ENCODE data around the gene POLR1E. TPM values are rescaled to one million over a fixed set of nuclear protein-coding genes. Genes with fewer than 3 reads are reported as not detected.

Gene POLR1E, protein sequence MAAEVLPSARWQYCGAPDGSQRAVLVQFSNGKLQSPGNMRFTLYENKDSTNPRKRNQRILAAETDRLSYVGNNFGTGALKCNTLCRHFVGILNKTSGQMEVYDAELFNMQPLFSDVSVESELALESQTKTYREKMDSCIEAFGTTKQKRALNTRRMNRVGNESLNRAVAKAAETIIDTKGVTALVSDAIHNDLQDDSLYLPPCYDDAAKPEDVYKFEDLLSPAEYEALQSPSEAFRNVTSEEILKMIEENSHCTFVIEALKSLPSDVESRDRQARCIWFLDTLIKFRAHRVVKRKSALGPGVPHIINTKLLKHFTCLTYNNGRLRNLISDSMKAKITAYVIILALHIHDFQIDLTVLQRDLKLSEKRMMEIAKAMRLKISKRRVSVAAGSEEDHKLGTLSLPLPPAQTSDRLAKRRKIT
- polyA plus RNA-seq (ENCODE audit: insufficient read length in 3 of 3): 10 to 100 TPM; 23.2 to 26.6 (median 23.8) TPM
- long read RNA-seq, donor 1, transcript POLR1E-202 (12 exons, 1,868 nt): major isoform, 10 of 12 reads
- long read RNA-seq, donor 1, partial matches to known transcripts: 0 of 12 reads
- long read RNA-seq, donor 1, other reads (novel, unspliced or antisense): 0 of 12 reads
- long read RNA-seq, donor 2, transcript POLR1E-202 (12 exons, 1,868 nt): major isoform, 7 of 9 reads
- long read RNA-seq, donor 2, partial matches to known transcripts: 0 of 9 reads
- long read RNA-seq, donor 2, other reads (novel, unspliced or antisense): 0 of 9 reads
- long read RNA-seq, donor 3, partial matches to known transcripts: 0 of 2 reads
- long read RNA-seq, donor 3, other reads (novel, unspliced or antisense): 0 of 2 reads
- long read RNA-seq, donor 4, transcript POLR1E-202 (12 exons, 1,868 nt): major isoform, 5 of 6 reads
- long read RNA-seq, donor 4, partial matches to known transcripts: 0 of 6 reads
- long read RNA-seq, donor 4, other reads (novel, unspliced or antisense): 0 of 6 reads
- long read RNA-seq, donor 5, partial matches to known transcripts: 0 of 1 reads
- long read RNA-seq, donor 5, other reads (novel, unspliced or antisense): 0 of 1 reads
- long read RNA-seq, donor 6, partial matches to known transcripts: 0 of 4 reads
- long read RNA-seq, donor 6, other reads (novel, unspliced or antisense): 0 of 4 reads
- long read RNA-seq, donor 7, transcript POLR1E-202 (12 exons, 1,868 nt): major isoform, 9 of 9 reads
- long read RNA-seq, donor 7, partial matches to known transcripts: 0 of 9 reads
- long read RNA-seq, donor 7, other reads (novel, unspliced or antisense): 0 of 9 reads
- long read RNA-seq, donor 8, partial matches to known transcripts: 0 of 3 reads
- long read RNA-seq, donor 8, other reads (novel, unspliced or antisense): 0 of 3 reads
- long read RNA-seq, donor 9, transcript POLR1E-202 (12 exons, 1,868 nt): major isoform, 5 of 6 reads
- long read RNA-seq, donor 9, partial matches to known transcripts: 0 of 6 reads
- long read RNA-seq, donor 9, other reads (novel, unspliced or antisense): 0 of 6 reads
- long read RNA-seq, donor 10, transcript POLR1E-202 (12 exons, 1,868 nt): major isoform, 11 of 15 reads
- long read RNA-seq, donor 10, partial matches to known transcripts: 0 of 15 reads
- long read RNA-seq, donor 10, other reads (novel, unspliced or antisense): 0 of 15 reads
- long read RNA-seq, donor 11, partial matches to known transcripts: 0 of 1 reads
- long read RNA-seq, donor 11, other reads (novel, unspliced or antisense): 0 of 1 reads
- long read RNA-seq, donor 12, transcript POLR1E-202 (12 exons, 1,868 nt): major isoform, 5 of 5 reads
- long read RNA-seq, donor 12, partial matches to known transcripts: 0 of 5 reads
- long read RNA-seq, donor 12, other reads (novel, unspliced or antisense): 0 of 5 reads
- long read RNA-seq, donor 13, partial matches to known transcripts: 0 of 4 reads
- long read RNA-seq, donor 13, other reads (novel, unspliced or antisense): 0 of 4 reads
- long read RNA-seq, donor 14: 0 reads
- long read RNA-seq, donor 15, transcript POLR1E-202 (12 exons, 1,868 nt): major isoform, 11 of 11 reads
- long read RNA-seq, donor 15, partial matches to known transcripts: 0 of 11 reads
- long read RNA-seq, donor 15, other reads (novel, unspliced or antisense): 0 of 11 reads
- long read RNA-seq, donor 16, transcript POLR1E-202 (12 exons, 1,868 nt): major isoform, 5 of 5 reads
- long read RNA-seq, donor 16, partial matches to known transcripts: 0 of 5 reads
- long read RNA-seq, donor 16, other reads (novel, unspliced or antisense): 0 of 5 reads

- DNase-seq: peak; percentile 91
Measured at GRCh38 chr9:37485389-37486255, at the start of gene POLR1E. POLR1E (plus strand) TSS chr9:37485948; CDS start chr9:37486048, 100 bp downstream.

- DNase-seq: no peak
Measured at GRCh38 chr9:37436540-37436939, 49.2 kb upstream of the POLR1E start.

DNA sequence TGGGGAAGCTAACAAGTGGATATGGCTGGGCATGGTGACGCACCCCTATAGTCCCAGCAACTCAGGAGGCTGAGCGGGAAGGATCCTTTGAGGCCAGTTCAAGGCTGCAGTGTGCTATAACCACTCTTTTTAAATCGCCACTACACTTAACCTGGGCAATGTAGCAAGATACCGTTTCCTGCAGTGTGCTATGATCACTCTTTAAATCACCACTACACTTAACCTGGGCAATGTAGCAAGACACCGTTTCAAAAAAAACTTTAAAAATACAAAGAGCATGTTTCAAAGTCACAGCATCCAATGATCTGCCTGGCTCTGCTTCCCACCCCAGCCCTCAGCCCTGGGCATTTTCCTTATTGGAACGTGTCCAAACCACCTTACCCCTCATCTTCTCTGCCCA is 48.7 kb upstream of the POLR1E start:
- DNase-seq: no peak

DNA sequence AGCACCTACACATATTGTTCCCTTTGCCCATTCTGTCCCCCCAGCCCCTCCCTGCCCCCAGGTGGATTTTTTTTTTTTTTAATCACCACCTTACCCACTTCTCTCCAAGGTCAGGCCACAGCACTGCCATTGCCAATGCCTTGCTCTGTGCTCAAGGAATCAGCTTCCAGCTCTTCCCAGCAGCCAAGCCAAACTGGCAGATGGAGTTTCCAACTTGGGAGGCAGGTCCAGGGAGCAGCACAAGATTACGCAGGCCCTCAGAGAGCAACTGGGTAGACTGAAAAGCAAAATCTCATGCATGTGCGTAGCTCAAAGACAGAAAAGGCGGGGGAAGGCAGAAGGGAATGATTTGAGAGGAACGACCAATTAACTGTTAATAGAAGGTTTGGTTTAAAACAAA is 48.1 kb upstream of the POLR1E start:
- DNase-seq: no peak

- DNase-seq: no peak
Measured at GRCh38 chr9:37438359-37438758, 47.4 kb upstream of the POLR1E start.

DNA sequence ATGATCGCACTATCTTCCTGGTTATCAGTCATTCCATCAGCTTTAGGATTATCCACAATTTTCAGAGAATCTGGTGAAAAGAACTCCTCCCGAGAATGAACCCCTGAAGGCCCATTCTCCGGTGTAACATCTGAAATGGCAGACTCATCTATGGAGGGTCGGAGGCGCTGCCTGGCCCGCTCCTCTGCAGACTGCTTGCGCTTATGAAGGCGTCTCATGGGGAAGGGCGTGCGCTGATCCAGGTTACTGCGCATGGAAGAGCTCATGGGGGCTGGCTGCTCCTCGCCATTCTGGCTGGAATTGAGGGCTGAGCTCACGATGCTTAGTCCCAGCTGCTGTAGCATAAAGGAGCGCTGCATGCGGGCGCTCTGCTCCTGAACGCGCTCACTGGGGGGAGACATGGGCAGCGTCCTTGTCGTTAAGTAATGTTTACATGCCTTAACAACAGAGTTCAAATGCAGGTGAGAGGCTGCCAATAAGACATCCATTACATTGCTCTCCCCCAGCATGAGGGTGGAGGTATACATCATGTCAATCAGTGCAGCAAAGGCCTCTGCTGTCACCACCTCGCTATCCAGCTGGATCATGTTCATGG is 43.9 kb upstream of the POLR1E start:
- DNase-seq: no peak

DNA sequence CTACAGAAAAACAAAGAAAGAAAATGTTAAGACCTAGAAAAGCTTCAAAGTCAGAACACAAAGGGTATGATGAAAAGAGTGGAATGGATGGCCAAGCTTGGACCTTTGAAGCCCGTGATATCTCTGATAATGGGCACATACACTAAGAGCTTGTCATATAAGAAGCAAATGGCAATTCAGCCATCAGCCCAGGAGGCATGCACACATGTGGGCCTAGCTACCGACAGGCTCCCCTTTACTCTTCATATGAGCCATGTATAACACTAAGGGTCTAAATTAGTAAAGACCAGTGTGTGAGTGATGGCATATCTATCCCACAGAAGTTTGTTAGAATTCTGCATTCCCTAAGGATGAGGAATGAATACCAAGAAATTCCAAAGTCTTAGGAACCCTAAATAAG is 43.2 kb upstream of the POLR1E start:
- DNase-seq: no peak

DNA sequence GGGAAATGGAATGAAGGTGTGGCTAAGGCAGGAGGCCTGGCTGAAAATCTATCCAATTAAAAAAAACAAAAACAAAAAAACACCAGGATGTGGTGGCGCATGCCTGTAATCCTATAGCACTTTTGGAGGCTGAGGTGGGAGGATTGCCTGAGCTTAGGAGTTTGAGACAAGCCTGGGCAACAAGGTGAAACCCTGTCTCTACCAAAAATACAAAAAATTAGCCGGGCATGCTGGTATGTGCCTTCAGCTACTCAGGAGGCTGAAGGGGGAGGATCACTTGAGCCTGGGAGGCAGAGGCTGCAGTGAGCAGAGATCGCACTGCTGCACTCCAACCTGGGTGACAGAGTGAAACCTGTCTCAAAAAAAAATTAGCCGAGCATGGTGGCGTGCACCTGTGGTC is 42.2 kb upstream of the POLR1E start:
- no peak for DNase-seq

GRCh38 chr9:37444890-37445289 is 40.9 kb upstream of the POLR1E start:
- DNase-seq: no peak

DNA sequence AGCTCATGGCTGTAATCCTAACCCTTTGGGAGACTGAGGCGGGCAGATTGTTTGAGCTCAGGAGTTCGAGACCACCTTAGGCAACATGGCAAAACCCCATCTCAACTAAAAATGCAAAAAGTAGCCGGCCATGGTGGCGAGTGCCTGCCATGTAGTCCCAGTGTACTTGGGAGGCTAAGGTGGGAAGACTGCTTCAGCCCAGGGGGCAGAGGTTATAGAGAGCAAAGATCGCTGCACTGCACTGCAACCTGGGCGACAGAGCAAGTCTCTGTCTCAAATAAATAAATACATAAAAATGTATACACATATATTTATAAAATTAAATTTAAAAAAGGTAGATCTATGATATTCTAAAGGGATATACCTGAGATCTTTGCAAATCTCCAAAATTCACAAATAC is 39.9 kb upstream of the POLR1E start:
- DNase-seq: no peak

DNA sequence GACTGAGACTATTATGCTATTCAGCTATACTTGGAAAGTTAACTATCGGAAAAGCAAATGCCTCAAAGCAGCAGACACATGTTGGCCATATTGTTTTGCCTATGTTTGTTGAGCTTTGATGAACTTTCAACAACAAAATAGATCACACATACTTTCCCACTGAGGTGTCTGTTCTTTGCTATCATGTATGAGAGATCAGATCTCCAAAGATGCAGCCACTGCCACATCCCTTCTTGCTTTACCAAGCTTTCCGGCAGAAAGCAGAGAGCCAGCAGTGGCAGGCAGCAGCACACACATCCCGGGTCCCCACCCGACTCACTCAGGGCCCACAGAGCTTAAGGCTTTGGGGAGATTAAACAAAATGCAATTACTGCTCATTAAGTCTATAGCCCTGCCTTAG is 39.3 kb upstream of the POLR1E start:
- DNase-seq: no peak

- DNase-seq: no peak
Measured at GRCh38 chr9:37447111-37447510, 38.6 kb upstream of the POLR1E start.

DNA sequence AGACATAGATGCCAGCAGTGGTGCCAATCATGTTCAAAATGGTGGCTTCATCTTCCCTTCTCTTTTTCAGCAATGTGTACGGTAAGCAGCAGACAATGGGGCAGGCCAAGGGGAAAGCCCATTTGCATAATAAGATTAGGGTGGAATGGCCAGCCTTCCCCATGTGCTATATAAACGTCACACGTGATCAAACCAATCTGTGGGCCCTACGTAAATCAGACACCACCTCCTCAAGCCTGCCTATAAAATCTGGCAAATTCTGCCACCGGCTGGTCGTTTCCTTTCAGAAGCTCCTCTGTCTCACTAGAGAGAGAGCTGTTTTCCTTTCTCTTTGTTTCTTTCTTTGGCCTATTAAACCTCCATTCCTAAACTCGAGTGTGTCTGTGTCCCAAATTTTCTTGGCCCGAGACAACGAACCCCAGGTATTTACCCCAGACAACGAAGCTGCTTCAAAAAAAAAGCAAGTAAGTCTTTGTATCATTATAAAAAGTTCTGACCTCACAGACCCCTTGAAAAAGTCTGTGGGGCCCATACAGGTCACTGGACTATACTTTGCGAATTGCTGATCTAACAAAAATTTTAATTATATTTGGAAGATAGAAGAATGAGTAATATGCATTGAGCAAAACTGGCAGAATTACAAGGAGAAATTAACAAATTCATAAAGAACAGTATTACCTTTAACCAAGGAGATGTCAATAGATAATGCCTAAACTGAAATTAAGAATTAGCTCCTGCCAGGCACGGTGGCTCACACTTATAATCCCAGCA is 35.7 kb upstream of the POLR1E start:
- DNase-seq: no peak

DNA sequence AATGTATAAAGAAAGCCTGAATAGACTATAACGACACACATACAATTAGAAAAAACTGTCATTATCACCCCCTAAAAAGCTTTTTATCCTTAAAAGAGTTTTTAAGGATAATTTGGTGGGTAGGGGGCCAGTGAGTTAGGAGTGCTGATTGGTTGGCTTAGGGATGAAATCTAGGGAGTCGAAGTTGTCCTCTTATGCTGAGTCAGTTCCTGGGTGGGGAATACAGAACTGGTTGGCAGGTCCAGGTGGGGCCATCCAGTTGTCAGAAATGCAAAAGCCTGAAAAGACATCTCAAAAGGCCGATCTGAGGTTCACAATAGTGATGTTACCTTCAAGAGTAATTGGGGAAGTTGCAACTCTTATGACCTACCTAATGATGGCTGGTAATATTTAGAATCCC is 34.1 kb upstream of the POLR1E start:
- DNase-seq: no peak

- no peak for DNase-seq
Measured at GRCh38 chr9:37452611-37453010, 33.1 kb upstream of the POLR1E start.

DNA sequence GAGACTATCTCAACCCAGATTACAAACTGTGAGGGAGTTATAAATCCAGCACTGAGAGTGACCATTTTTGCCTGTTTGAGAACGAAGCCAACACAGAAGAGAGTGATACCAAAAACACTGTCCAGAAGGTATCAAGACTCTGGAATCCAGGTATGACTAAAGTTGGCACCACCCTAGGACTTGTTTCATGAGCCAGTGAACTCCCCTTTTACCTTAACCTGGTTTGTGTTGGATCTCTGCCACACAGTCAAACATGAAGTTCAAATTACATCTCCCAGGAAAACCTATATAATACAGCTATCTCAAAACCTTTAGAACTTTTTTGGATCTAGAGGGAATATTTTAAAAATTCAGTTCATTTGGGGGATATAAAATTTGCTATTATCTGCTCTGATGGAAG is 31.9 kb upstream of the POLR1E start:
- DNase-seq: no peak

- DNase-seq: no peak
Measured at GRCh38 chr9:37454238-37454637, 31.5 kb upstream of the POLR1E start.
